ENCODE data around the gene CDC42EP1. TPM values are rescaled to one million over a fixed set of nuclear protein-coding genes. Genes with fewer than 3 reads are reported as not detected.
A peak's percentile ranks its signal among the peaks of the same experiment; 100 is the strongest.
"Not testable (repeated sequence)": the region's sequence is repeated elsewhere in the genome, so short reads cannot be mapped to it uniquely, and the experiment has no call there.

The CDC42EP1 gene
- total RNA-seq, 1 experiment from 2014 or later = 43.9 TPM

DNA sequence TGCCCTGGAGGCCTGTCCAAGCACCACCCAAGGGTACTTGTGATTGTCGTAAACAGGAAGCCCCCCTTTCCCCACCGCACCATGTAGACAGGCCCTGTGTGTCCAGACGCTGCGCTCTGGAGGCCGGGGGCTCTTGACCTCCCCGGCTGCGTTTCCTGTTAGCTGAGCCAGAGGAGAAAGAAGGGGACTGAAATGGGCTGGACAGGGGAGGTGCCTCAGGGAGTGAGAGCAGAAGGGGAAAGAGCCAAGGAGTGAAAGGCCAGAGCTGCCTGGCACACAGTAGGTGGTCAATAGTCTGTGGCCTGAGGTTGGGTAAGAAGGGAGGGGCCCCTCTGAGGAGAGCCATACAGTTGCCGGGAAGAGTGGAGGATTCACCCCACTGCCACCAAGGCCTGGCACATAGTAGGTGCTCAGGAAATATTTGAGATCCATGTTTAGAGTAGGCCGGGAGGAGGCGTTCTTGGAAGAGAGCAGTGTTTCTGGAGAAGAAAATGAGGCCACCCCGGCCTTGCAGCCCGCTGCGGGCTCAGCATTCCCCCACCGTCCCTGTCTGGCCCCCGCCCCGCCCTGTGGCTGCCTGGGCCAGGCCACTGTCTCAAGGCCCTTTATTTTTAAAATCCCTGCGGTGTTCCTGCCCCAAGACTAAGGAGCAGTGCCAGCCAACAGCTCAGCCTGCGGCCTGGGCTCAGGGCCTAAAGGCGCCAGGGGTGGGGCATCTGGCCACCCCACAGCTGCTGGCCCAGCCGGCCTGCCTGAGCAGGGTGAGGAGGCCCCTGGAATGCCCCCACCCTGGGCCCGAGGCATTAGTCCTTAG lies 13.6 kb upstream of the CDC42EP1 start:
- no peaks in the 10 kb centered on the region for H3K9me3 ChIP-seq (ENCODE audit: low read length)
- H3K27ac ChIP-seq (ENCODE audit: low read length) = no peak overlapping the region
- no peak for DNase-seq
- H3K4me3 ChIP-seq (ENCODE audit: low read length) = no peak overlapping the region
- no TSS peak for BruUV-seq (replicated peaks)
- intact Hi-C loops (cut with micrococcal nuclease) = no loop called here
- no peak overlapping the region for H3K4me2 ChIP-seq (ENCODE audit: low read length)
- H3K27me3 ChIP-seq (ENCODE audit: low read length) = no peaks in the 10 kb centered on the region
- peak overlapping the region; percentile 51 for H2AFZ ChIP-seq (ENCODE audit: low read length)
- H3K4me1 ChIP-seq (ENCODE audit: insufficient read depth, low read length) = peaks cover 24% of the 10 kb centered on the region
- H3K36me3 ChIP-seq (ENCODE audit: low read depth, low read length) = no peaks in the 10 kb centered on the region
- TF ChIP-seq EZH2phosphoT487 (IDR thresholded peaks at IDR 0.05; ENCODE audit: borderline replicate concordance, low read length) (no peak), EZH2 (IDR thresholded peaks at IDR 0.05; ENCODE audit: low read length, unreplicated experiment) (no peak)
- TF ChIP-seq, protein P1, sequence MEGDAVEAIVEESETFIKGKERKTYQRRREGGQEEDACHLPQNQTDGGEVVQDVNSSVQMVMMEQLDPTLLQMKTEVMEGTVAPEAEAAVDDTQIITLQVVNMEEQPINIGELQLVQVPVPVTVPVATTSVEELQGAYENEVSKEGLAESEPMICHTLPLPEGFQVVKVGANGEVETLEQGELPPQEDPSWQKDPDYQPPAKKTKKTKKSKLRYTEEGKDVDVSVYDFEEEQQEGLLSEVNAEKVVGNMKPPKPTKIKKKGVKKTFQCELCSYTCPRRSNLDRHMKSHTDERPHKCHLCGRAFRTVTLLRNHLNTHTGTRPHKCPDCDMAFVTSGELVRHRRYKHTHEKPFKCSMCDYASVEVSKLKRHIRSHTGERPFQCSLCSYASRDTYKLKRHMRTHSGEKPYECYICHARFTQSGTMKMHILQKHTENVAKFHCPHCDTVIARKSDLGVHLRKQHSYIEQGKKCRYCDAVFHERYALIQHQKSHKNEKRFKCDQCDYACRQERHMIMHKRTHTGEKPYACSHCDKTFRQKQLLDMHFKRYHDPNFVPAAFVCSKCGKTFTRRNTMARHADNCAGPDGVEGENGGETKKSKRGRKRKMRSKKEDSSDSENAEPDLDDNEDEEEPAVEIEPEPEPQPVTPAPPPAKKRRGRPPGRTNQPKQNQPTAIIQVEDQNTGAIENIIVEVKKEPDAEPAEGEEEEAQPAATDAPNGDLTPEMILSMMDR (conservative IDR thresholded peaks at IDR 0.05; ENCODE audit: low read depth, low read length) = no peak
- ATAC-seq = peak; percentile 29
- H4K20me1 ChIP-seq (ENCODE audit: low read length) = no peaks in the 10 kb centered on the region
- no peaks in the 10 kb centered on the region for H3K9me2 ChIP-seq (replicated peaks; ENCODE audit: low read length)
- CTCF ChIA-PET = interaction anchor here (1.1 to 1.7 kb wide), 2 partner anchors 15 to 46 kb away, joined by 5 to 6 read pairs; no protein-coding TSS in a partner anchor
- H3F3A ChIP-seq (ENCODE audit: low read length, unreplicated experiment) = no peaks in the 10 kb centered on the region
- no peak overlapping the region for H3K9ac ChIP-seq (ENCODE audit: low read length)
- POLR2A ChIA-PET (ENCODE audit: unreplicated experiment) = interaction anchor here (0.6 kb wide), 1 partner anchor 13 kb away, joined by 11 read pairs; no protein-coding TSS in a partner anchor
- H3K79me2 ChIP-seq (ENCODE audit: low read length) = no peaks in the 10 kb centered on the region

DNA sequence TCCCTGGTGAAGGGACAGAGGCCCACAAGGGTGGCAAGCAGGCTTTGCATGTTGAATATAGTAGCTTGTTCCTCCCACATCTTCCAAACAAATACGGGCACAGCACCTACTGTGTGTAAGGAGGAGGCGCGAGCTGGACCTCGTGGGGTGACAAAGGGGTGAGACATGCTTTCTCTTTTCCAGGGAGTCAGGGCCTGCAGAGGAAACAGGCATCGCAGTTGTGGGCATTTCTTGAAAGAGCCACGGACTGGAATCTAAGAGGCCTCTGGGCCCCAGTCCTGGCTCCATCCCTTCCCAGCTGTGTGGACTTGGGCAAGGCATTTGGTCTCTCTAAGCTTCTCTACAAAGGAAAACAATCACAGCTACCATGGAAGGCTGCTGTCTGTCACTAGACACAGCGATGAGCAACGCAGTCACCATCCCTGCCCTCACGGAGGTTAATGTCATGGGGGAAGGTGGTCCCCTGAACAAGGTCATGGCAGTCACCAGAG lies 13.0 kb upstream of the CDC42EP1 start:
- no peaks in the 10 kb centered on the region for H3K9me3 ChIP-seq (ENCODE audit: low read length)
- H3K4me3 ChIP-seq (ENCODE audit: low read length) = no peak overlapping the region
- no peak overlapping the region for H3K4me2 ChIP-seq (ENCODE audit: low read length)
- peaks cover 18% of the 10 kb centered on the region for H3K4me1 ChIP-seq (ENCODE audit: insufficient read depth, low read length)
- no peak for ATAC-seq
- H3K36me3 ChIP-seq (ENCODE audit: low read depth, low read length) = no peaks in the 10 kb centered on the region
- H3K27me3 ChIP-seq (ENCODE audit: low read length) = no peaks in the 10 kb centered on the region
- ChIA-PET CTCF (no interaction called here), POLR2A (ENCODE audit: unreplicated experiment) (no interaction called here)
- H3K79me2 ChIP-seq (ENCODE audit: low read length) = no peaks in the 10 kb centered on the region
- H4K20me1 ChIP-seq (ENCODE audit: low read length) = no peaks in the 10 kb centered on the region
- DNase-seq = no peak
- H3K27ac ChIP-seq (ENCODE audit: low read length) = no peak overlapping the region
- BruUV-seq (replicated peaks) = no TSS peak
- intact Hi-C loops (cut with micrococcal nuclease) = no loop called here
- H3K9me2 ChIP-seq (replicated peaks; ENCODE audit: low read length) = no peaks in the 10 kb centered on the region
- TF ChIP-seq EZH2 (IDR thresholded peaks at IDR 0.05; ENCODE audit: low read length, unreplicated experiment) = no peak
- TF ChIP-seq, protein P1 (conservative IDR thresholded peaks at IDR 0.05; ENCODE audit: low read depth, low read length) = no peak
- no peak for TF ChIP-seq EZH2phosphoT487 (IDR thresholded peaks at IDR 0.05; ENCODE audit: borderline replicate concordance, low read length)
- no peak overlapping the region for H3K9ac ChIP-seq (ENCODE audit: low read length)
- no peaks in the 10 kb centered on the region for H3F3A ChIP-seq (ENCODE audit: low read length, unreplicated experiment)
- H2AFZ ChIP-seq (ENCODE audit: low read length) = no peak overlapping the region

DNA sequence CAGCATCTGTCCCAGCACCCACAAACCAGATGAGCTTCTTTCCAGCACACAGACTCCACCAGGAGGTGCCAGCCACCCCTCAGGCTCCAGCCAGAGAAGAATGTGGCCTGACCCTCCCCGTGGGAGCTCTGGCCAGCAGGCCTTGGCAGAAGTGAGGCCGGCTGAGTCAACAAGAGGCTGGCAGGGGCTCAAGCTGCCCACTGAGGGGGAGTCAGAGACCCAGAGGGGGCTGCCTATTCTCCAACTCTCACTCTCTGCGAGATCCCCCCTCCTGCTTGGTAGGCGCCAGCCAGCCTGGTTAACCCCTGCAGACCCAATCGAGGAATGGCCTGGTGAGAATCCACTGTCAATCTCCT lies 10.6 kb upstream of the CDC42EP1 start:
- Histone ChIP-seq H2AFZ (ENCODE audit: low read length) (no peak overlapping the region), H4K20me1 (ENCODE audit: low read length) (no peaks in the 10 kb centered on the region), H3K9me2 (replicated peaks; ENCODE audit: low read length) (no peaks in the 10 kb centered on the region), H3K9ac (ENCODE audit: low read length) (no peak overlapping the region), H3K36me3 (ENCODE audit: low read depth, low read length) (no peaks in the 10 kb centered on the region), H3K27me3 (ENCODE audit: low read length) (no peaks in the 10 kb centered on the region), H3K4me2 (ENCODE audit: low read length) (no peak overlapping the region), H3K9me3 (ENCODE audit: low read length) (no peaks in the 10 kb centered on the region), H3K4me3 (ENCODE audit: low read length) (no peak overlapping the region), H3K4me1 (ENCODE audit: insufficient read depth, low read length) (peaks cover 13% of the 10 kb centered on the region), H3F3A (ENCODE audit: low read length, unreplicated experiment) (no peaks in the 10 kb centered on the region), H3K27ac (ENCODE audit: low read length) (no peak overlapping the region), H3K79me2 (ENCODE audit: low read length) (no peaks in the 10 kb centered on the region)
- CTCF ChIA-PET = interaction anchor here (1.1 to 2.1 kb wide), 3 partner anchors 12 to 43 kb away, joined by 4 to 7 read pairs (median 5); no protein-coding TSS in a partner anchor
- BruUV-seq (replicated peaks) = no TSS peak
- TF ChIP-seq EZH2 (IDR thresholded peaks at IDR 0.05; ENCODE audit: low read length, unreplicated experiment) = no peak
- TF ChIP-seq, protein P1 (conservative IDR thresholded peaks at IDR 0.05; ENCODE audit: low read depth, low read length) = peak; percentile 16; the same call in 1 of the 2 replicates
- ATAC-seq (peak; percentile 18; the same call in 1 of the 2 replicates), DNase-seq (no peak)
- intact Hi-C loops (cut with micrococcal nuclease) = no loop called here
- POLR2A ChIA-PET (ENCODE audit: unreplicated experiment) = interaction anchor here (0.6 kb wide), 1 partner anchor 136 kb away, joined by 10 read pairs; no protein-coding TSS in a partner anchor

GRCh38 chr22:37550921-37551320 lies 9.4 kb upstream of the CDC42EP1 start:
- H3F3A ChIP-seq (ENCODE audit: low read length, unreplicated experiment); H3K79me2 ChIP-seq (ENCODE audit: low read length); H3K9ac ChIP-seq (ENCODE audit: low read length); H3K27me3 ChIP-seq (ENCODE audit: low read length); H3K9me2 ChIP-seq (replicated peaks; ENCODE audit: low read length); H3K27ac ChIP-seq (ENCODE audit: low read length); H3K4me3 ChIP-seq (ENCODE audit: low read length); DNase-seq; H3K9me3 ChIP-seq (ENCODE audit: low read length); intact Hi-C loops (cut with micrococcal nuclease); H3K4me1 ChIP-seq (ENCODE audit: insufficient read depth, low read length); BruUV-seq (replicated peaks); H2AFZ ChIP-seq (ENCODE audit: low read length); POLR2A ChIA-PET (ENCODE audit: unreplicated experiment); H4K20me1 ChIP-seq (ENCODE audit: low read length); H3K4me2 ChIP-seq (ENCODE audit: low read length); ATAC-seq; H3K36me3 ChIP-seq (ENCODE audit: low read depth, low read length): not testable (repeated sequence)
- CTCF ChIA-PET = interaction anchor here (2.1 kb wide), 1 partner anchor 16 kb away, joined by 7 read pairs; no protein-coding TSS in a partner anchor
